K562 (cell line): ENCODE results near the gene SLC8A2. TPM values are rescaled to one million over a fixed set of nuclear protein-coding genes. Genes with fewer than 3 reads are reported as not detected.

Experiments used
- ATAC-seq: fragments of 200-7000 bp; cut with Tn5 transposase; 3 replicates; pipeline ENCODE4 v1.9.1; 2020; ENCODE audit warnings: moderate library complexity
- BruUV-seq: library from RNA; stranded (reverse); fragments of 400-500 nt; replicated peaks from 2 replicates; lab custom pipeline; 2021; lab: Mats Ljungman, UMichigan
- CTCF ChIA-PET: fragments of 300-600 bp; formaldehyde crosslinking; extraction: SDS; loops from one replicate; lab custom pipeline; 2021; ENCODE audit warnings: low intra/inter-chr PET ratio; lab: Yijun Ruan, JAX
- POLR2A ChIA-PET: fragments of 300-600, 350-650 bp; sonication (Branson Sonifier 250); formaldehyde crosslinking; extraction: SDS; loops from one replicate; lab custom pipeline; 2021; ENCODE audit warnings: antibody characterized with exemption, inconsistent platforms; lab: Yijun Ruan, JAX
- DNase-seq, 4 experiments: peaks; one replicate each; pipeline versions ENCODE4 v3.0.0 to v3.0.0-alpha.2; 2011 to 2018; ENCODE audit warnings: low spot score in 3 of 4, mixed read lengths in 3 of 4; ENCODE audit errors: extremely low read depth in 1 of 4
- FAIRE-seq: peaks from 2 replicates; lab custom pipeline; 2011; peaks lifted over from hg19 to GRCh38; lab: Jason Lieb, UNC
- H2AFZ ChIP-seq: 2 replicates; pipeline ENCODE4 v1.6.0; 2011; ENCODE audit warnings: low read depth, low read length, control low read depth, inconsistent platforms
- H3K27ac ChIP-seq: fragments of 200-600 bp; 3 replicates; pipeline ENCODE4 v1.8.0; 2011; ENCODE audit warnings: low read depth, mild to moderate bottlenecking, control low read depth, inconsistent platforms, low read length, moderate library complexity, mixed read lengths; ENCODE audit errors: extremely low read depth
- H3K27me3 ChIP-seq, 2 experiments: fragments of 300-600 bp in 1 of 2; 2 replicates in 1 of 2; 3 replicates in 1 of 2; pipeline versions ENCODE4 v1.6.0 to v1.8.0; 2011; ENCODE audit warnings: inconsistent platforms in 2 of 2, low read length in 2 of 2, mild to moderate bottlenecking in 1 of 2, mixed read lengths in 1 of 2, moderate library complexity in 1 of 2; ENCODE audit not compliant: control insufficient read depth in 2 of 2, insufficient read depth in 2 of 2
- H3K36me3 ChIP-seq: fragments of 300-600 bp; 3 replicates; pipeline ENCODE4 v1.8.0; 2011; ENCODE audit warnings: mild to moderate bottlenecking, low read length, inconsistent platforms; ENCODE audit not compliant: control insufficient read depth, insufficient read depth
- H3K4me1 ChIP-seq, 2 experiments: fragments of 200-600 bp in 1 of 2; replicated peaks in 1 of 2; 2 replicates in 1 of 2; 3 replicates in 1 of 2; pipeline versions ENCODE4 v1.5.1 to v1.8.0; 2011; ENCODE audit warnings: inconsistent platforms in 2 of 2, low read length in 2 of 2, mild to moderate bottlenecking in 1 of 2, mixed read lengths in 1 of 2, moderate library complexity in 1 of 2; ENCODE audit not compliant: control insufficient read depth in 2 of 2, insufficient read depth in 2 of 2
- H3K4me2 ChIP-seq: 2 replicates; pipeline ENCODE4 v1.6.1; 2011; ENCODE audit warnings: low read length, control low read depth, inconsistent platforms, mixed read lengths; ENCODE audit not compliant: insufficient read depth
- H3K4me3 ChIP-seq: fragments of 200-600 bp; sonication (generic), shearing (Covaris generic); 2 replicates; pipeline ENCODE4 v1.5.1; 2016; ENCODE audit warnings: control low read depth, inconsistent platforms
- H3K79me2 ChIP-seq: fragments of 200-600 bp; 3 replicates; pipeline ENCODE4 v1.8.0; 2011; ENCODE audit warnings: low read length, inconsistent platforms; ENCODE audit not compliant: control insufficient read depth, insufficient read depth
- H3K9ac ChIP-seq, 2 experiments: 2 replicates each; pipeline versions ENCODE4 v1.6.0 to v1.6.1; 2011; ENCODE audit warnings: low read depth in 2 of 2, low read length in 2 of 2, control low read depth in 1 of 2, inconsistent platforms in 1 of 2, mild to moderate bottlenecking in 1 of 2, mixed read lengths in 1 of 2; ENCODE audit not compliant: insufficient read depth in 1 of 2
- H3K9me1 ChIP-seq: one replicate; pipeline ENCODE4 v1.6.0; 2011; ENCODE audit warnings: inconsistent platforms, mild to moderate bottlenecking, low read length, moderate library complexity; ENCODE audit not compliant: control insufficient read depth, insufficient read depth
- H3K9me3 ChIP-seq: replicated peaks from 2 replicates; pipeline ENCODE4 v1.5.1; 2011; ENCODE audit warnings: low read depth, low read length, inconsistent platforms; ENCODE audit not compliant: control insufficient read depth, insufficient read depth
- H4K20me1 ChIP-seq: replicated peaks from 2 replicates; pipeline ENCODE4 v1.6.1; 2011; ENCODE audit warnings: low read length, inconsistent platforms, mixed read lengths; ENCODE audit not compliant: control insufficient read depth, insufficient read depth
- GATAD2A ChIP-seq: fragments of 450-650 bp; IDR thresholded peaks from 2 replicates; pipeline ENCODE4 v1.6.1; 2017
- KAT8 ChIP-seq: fragments of 450-650 bp; IDR thresholded peaks from 2 replicates; pipeline ENCODE4 v1.6.1; 2016; ENCODE audit warnings: low read depth, mild to moderate bottlenecking
- NR3C1 ChIP-seq: sonication (generic); formaldehyde crosslinking; IDR thresholded peaks from 2 replicates; pipeline ENCODE4 v1.8.1; 2022; ENCODE audit warnings: missing genetic modification reagents
- SPI1 ChIP-seq: IDR thresholded peaks from 2 replicates; pipeline ENCODE4 v1.6.1; 2011; ENCODE audit warnings: low read depth, low read length, control low read depth, borderline replicate concordance
- ZBTB11 ChIP-seq, 3 experiments: fragments of 200-800 bp in 1 of 3; fragments of 250-450 bp in 1 of 3; fragments of 450-650 bp in 1 of 3; sonication (Bioruptor Pico) in 1 of 3; sonication (Bioruptor generic) in 1 of 3; formaldehyde crosslinking in 1 of 3; IDR thresholded peaks; 2 replicates each; pipeline versions ENCODE4 v1.6.1 to v1.8.0; 2016 to 2022; ENCODE audit warnings: mild to moderate bottlenecking in 2 of 3, missing genetic modification characterization in 2 of 3, missing compliant biosample characterization in 1 of 3, moderate library complexity in 1 of 3
- ZKSCAN8 ChIP-seq: fragments of 200-800 bp; sonication (Bioruptor generic); IDR thresholded peaks from 2 replicates; pipeline ENCODE4 v1.6.1; 2016; ENCODE audit warnings: missing genetic modification characterization, missing compliant biosample characterization
- ZNF609 ChIP-seq: sonication (generic); formaldehyde crosslinking; IDR thresholded peaks from 2 replicates; pipeline ENCODE4 v1.8.1; 2023; ENCODE audit warnings: missing genetic modification reagents, mild to moderate bottlenecking, borderline replicate concordance
- WGBS: fragments of 100-300 bp; shearing (Covaris generic); methylation state at CpG from one replicate; pipeline ENCODE4 v1.1.6; 2016; ENCODE audit warnings: low coverage, mixed read lengths; ENCODE audit not compliant: insufficient coverage; ENCODE audit errors: missing lambda C conversion rate; 5-methylcytosine and 5-hydroxymethylcytosine counted together
- in situ Hi-C: fragments of 300-500 bp; cut with MboI; formaldehyde crosslinking; loops from 4 replicates; pipeline ENCODE4 v1.15.0; 2018; ENCODE audit warnings: inconsistent platforms, mixed read lengths
- intact Hi-C: fragments of 100-400 bp; cut with micrococcal nuclease; formaldehyde crosslinking; loops from 2 replicates; pipeline ENCODE4 v1.14.2; 2022
- polyA plus RNA-seq, 8 experiments: library from polyadenylated mRNA; depleted of rRNA in 4 of 8; stranded (reverse) in 5 of 8; unstranded in 3 of 8; fragments of >200 nt; fragmentation: Nextera tagmentation in 2 of 8; fragmentation: Illumina TruSeq in 1 of 8; extraction: Ambion mirVana in 2 of 8; extraction: Trizol in 1 of 8; gene quantifications; 2 replicates each; pipeline versions ENCODE4 v1.2.1 to v1.2.3, GENCODE V29; 2011 to 2014; ENCODE audit warnings: inconsistent platforms in 1 of 8, missing spikeins in 1 of 8
- total RNA-seq, 7 experiments: library from RNA; depleted of rRNA in 6 of 7; stranded (reverse); fragments of >200 nt in 6 of 7; fragmentation: Illumina TruSeq in 2 of 7; extraction: Trizol in 2 of 7; gene quantifications; 2 replicates each; pipeline versions ENCODE4 v1.2.1 to v1.2.3, GENCODE V29; 2011 to 2021; ENCODE audit warnings: low replicate concordance in 1 of 7

Gene SLC8A2
- total and polyA plus RNA-seq, 9 of the 15 experiments (the other 6 are each of a cell fraction or from before 2014, with no cell fraction given) = 0.07 to 0.66 (median 0.24) TPM; not detected in 3

DNA sequence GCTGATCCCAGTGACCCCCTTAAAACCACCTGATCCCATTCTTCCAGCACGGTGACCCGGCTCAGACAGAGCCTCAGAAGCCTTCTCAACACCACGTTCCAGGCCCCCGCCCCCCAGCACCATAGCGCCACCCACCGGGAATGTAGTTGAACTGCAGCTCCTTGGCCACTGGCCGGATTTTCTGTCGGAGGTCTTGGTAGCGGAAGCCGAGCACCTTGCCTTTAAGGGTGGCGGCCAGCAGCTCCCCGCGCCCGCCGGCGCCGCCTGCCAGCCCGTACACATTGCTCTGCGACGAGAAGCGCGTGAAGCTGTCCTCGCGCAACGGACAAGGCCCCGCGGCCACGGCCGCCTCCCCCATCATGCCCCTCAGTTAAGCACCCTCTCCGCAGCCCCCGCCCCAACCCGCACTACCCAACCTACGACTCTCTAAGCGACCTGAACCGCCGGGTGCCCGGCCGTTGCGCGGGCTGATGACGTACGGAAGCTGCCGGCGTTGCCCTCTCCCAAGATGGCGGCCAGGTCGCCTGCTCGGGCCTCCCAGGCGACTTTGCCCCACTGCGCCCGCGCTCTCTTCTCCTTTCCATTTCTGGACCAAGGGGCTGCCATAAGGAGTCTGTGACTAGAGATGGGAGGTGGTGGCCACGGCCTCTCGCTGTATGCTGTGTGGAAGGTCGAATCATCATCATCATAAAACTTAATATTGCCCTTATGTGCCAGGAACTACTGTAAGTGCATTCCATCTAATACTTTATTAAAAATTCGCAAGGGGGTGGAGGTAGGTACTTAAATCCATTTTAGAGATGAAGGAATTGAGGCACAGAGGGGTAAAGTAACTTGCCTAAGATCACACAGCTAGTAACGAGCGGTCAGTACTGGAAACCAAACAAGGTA is 12.4 kb upstream of the SLC8A2 start, which contains the start of gene KPTN (continued):
- peak in 1 of 3 experiments; percentile 40; a peak in 2 of 6 replicates for TF ChIP-seq ZBTB11 (CRISPR knock-in tag; IDR thresholded peaks at IDR 0.05)
- no peak for TF ChIP-seq GATAD2A

GRCh38 chr19:47483200-47483599 is 11.5 kb upstream of the SLC8A2 start:
- peaks cover 12% of the 10 kb centered on the region for H3K79me2 ChIP-seq
- peak overlapping the region; percentile 98 for H2AFZ ChIP-seq
- CTCF ChIA-PET = interaction anchor here (1.2 kb wide), 1 partner anchor 46 kb away, joined by 3 read pairs; no protein-coding TSS in a partner anchor
- peak overlapping the region; percentile 86 for H3K4me2 ChIP-seq
- no TSS peak for BruUV-seq
- no peaks in the 10 kb centered on the region for H3K27me3 ChIP-seq
- peaks cover 7 to 44% of the 10 kb centered on the region in 2 experiments; a peak in 3 of 5 replicates for H3K4me1 ChIP-seq
- no peaks in the 10 kb centered on the region for H4K20me1 ChIP-seq
- peak overlapping the region; percentile 67 for H3K4me3 ChIP-seq
- 70% methylated on average over 9 of the region's 15 CpGs for WGBS
- intact Hi-C loops (loop anchor here (5.0 kb wide), 2 partner anchors 34 to 46 kb away; partner anchors contain the start of gene NAPA), in situ Hi-C loops (no loop called here)
- ATAC-seq (no peak), FAIRE-seq (no peak), DNase-seq (no peak)
- H3K36me3 ChIP-seq = peaks cover 10% of the 10 kb centered on the region; the same call in 2 of the 3 replicates
- no peak overlapping the region; the same call in 2 of the 3 replicates for H3K27ac ChIP-seq
- peak overlapping the region; percentile 88 to 99 for H3K9ac ChIP-seq
- no peaks in the 10 kb centered on the region for H3K9me3 ChIP-seq
- POLR2A ChIA-PET = interaction anchor here (0.6 to 2.6 kb wide), 11 partner anchors 9 to 352 kb away, joined by 3 to 8 read pairs (median 4); partner anchors contain the start of gene SAE1
- TF ChIP-seq ZNF609 (CRISPR knock-in tag) (0 out of 2 replicates have a peak, but pooled peaks have one; percentile 4), ZKSCAN8 (CRISPR knock-in tag) (no peak), SPI1 (no peak), NR3C1 (CRISPR knock-in tag) (0 out of 2 replicates have a peak, but pooled peaks have one; percentile 15), KAT8 (no peak)
- TF ChIP-seq, all 486 proteins: peak for 2
- H3K9me1 ChIP-seq = no peaks in the 10 kb centered on the region
